HEK293 (cell line): ENCODE measurements around the gene PPP2R5E.
"Not testable (repeated sequence)": the region's sequence is repeated elsewhere in the genome, so short reads cannot be mapped to it uniquely, and the experiment has no call there.

Experiments used
- CTCF ChIP-seq: fragments of 450-650 bp; formaldehyde crosslinking; IDR thresholded peaks from 2 replicates; pipeline ENCODE4 v1.5.1; 2016; ENCODE audit warnings: missing biosample characterization, missing genetic modification characterization
- ZBTB26 ChIP-seq: fragments of 450-650 bp; formaldehyde crosslinking; optimal IDR thresholded peaks from 2 replicates; pipeline ENCODE3; 2016; ENCODE audit warnings: missing biosample characterization, mild to moderate bottlenecking, missing genetic modification characterization
- ZNF133 ChIP-seq: fragments of 450-650 bp; formaldehyde crosslinking; IDR thresholded peaks from 2 replicates; pipeline ENCODE4 v1.5.1; 2016; ENCODE audit warnings: missing biosample characterization, missing genetic modification characterization
- ZNF155 ChIP-seq: fragments of 450-650 bp; formaldehyde crosslinking; IDR thresholded peaks from 2 replicates; pipeline ENCODE4 v1.5.1; 2016; ENCODE audit warnings: missing biosample characterization, missing genetic modification characterization
- ZNF157 ChIP-seq: fragments of 450-650 bp; formaldehyde crosslinking; IDR thresholded peaks from 2 replicates; pipeline ENCODE4 v1.5.1; 2016; ENCODE audit warnings: missing biosample characterization, missing genetic modification characterization
- ZNF239 ChIP-seq: fragments of 450-650 bp; formaldehyde crosslinking; IDR thresholded peaks from 2 replicates; pipeline ENCODE4 v1.5.1; 2016; ENCODE audit warnings: missing biosample characterization, missing genetic modification characterization
- ZNF302 ChIP-seq: fragments of 450-650 bp; formaldehyde crosslinking; IDR thresholded peaks from 2 replicates; pipeline ENCODE4 v1.5.1; 2016; ENCODE audit warnings: missing biosample characterization, missing genetic modification characterization, low read depth
- ZNF324 ChIP-seq: fragments of 450-650 bp; formaldehyde crosslinking; IDR thresholded peaks from 2 replicates; pipeline ENCODE4 v1.5.1; 2016; ENCODE audit warnings: missing biosample characterization, missing genetic modification characterization
- ZNF362 ChIP-seq: fragments of 450-650 bp; formaldehyde crosslinking; IDR thresholded peaks from 2 replicates; pipeline ENCODE4 v1.5.1; 2016; ENCODE audit warnings: missing biosample characterization, missing genetic modification characterization
- ZNF776 ChIP-seq: fragments of 450-650 bp; formaldehyde crosslinking; IDR thresholded peaks from 2 replicates; pipeline ENCODE4 v1.5.0; 2017; ENCODE audit warnings: missing biosample characterization, missing genetic modification characterization, borderline replicate concordance
- ZNF792 ChIP-seq: fragments of 450-650 bp; formaldehyde crosslinking; IDR thresholded peaks from 2 replicates; pipeline ENCODE4 v1.5.1; 2016; ENCODE audit warnings: missing biosample characterization, missing genetic modification characterization
- ZNF830 ChIP-seq: fragments of 450-650 bp; IDR thresholded peaks from 2 replicates; pipeline ENCODE4 v1.5.0; 2018; ENCODE audit warnings: missing biosample characterization, missing genetic modification characterization, low read depth, mild to moderate bottlenecking, moderate library complexity

GRCh38 chr14:63371613-63372012, 171.6 kb downstream of the PPP2R5E start:
- TF ChIP-seq CTCF (tag by site-specific recombination); ZNF792; ZNF155 (tag by site-specific recombination); ZNF157 (tag by site-specific recombination); ZNF776 (tag by site-specific recombination); ZNF302 (tag by site-specific recombination); ZNF324 (tag by site-specific recombination); ZNF133 (tag by site-specific recombination); ZNF362 (tag by site-specific recombination); ZNF239; ZBTB26 (tag by site-specific recombination); ZNF830 (tag by site-specific recombination): not testable (repeated sequence)
